Thymus (tissue), 2 donors: ENCODE measurements around the gene TLCD2. TPM values are rescaled to one million over a fixed set of nuclear protein-coding genes. Genes with fewer than 3 reads are reported as not detected.

Source experiments
- polyA plus RNA-seq: library from polyadenylated mRNA; stranded (reverse); fragments of 200-250 nt; gene quantifications from one replicate; pipeline ENCODE4 v1.2.3, GENCODE V29; 2013
- total RNA-seq: library from RNA; stranded (reverse); fragments of 120-200 nt; gene quantifications from one replicate; pipeline ENCODE4 v1.2.4, GENCODE V29; 2013
- donor health status: healthy.

Gene TLCD2
- total and polyA plus RNA-seq, 2 donors, result 0.24 to 1.5 TPM

Other genes starting within 250 kb of the TLCD2 start
- 20.5 TPM for gene MYO1C, start 217.7 kb downstream of the TLCD2 start, total RNA-seq
- 24.8 TPM for gene MYO1C, start 217.7 kb downstream of the TLCD2 start, polyA plus RNA-seq
- gene INPP5K, start 193.8 kb downstream of the TLCD2 start, total RNA-seq, result 20.6 TPM
- gene INPP5K, start 193.8 kb downstream of the TLCD2 start, polyA plus RNA-seq, result 46.7 TPM
- 19.0 TPM for gene PITPNA, start 147.6 kb downstream of the TLCD2 start, total RNA-seq
- gene PITPNA, start 147.6 kb downstream of the TLCD2 start, polyA plus RNA-seq, result 31.2 TPM
- 10.5 TPM for gene SLC43A2, start 81.5 kb downstream of the TLCD2 start, total RNA-seq
- 13.9 TPM for gene SLC43A2, start 81.5 kb downstream of the TLCD2 start, polyA plus RNA-seq
- 4.2 TPM for gene SCARF1, start 64.6 kb downstream of the TLCD2 start, total RNA-seq
- gene SCARF1, start 64.6 kb downstream of the TLCD2 start, polyA plus RNA-seq, result 5.8 TPM
- gene RILP, start 60.5 kb downstream of the TLCD2 start, total RNA-seq, result 5.4 TPM
- 11.7 TPM for gene RILP, start 60.5 kb downstream of the TLCD2 start, polyA plus RNA-seq
- 106 TPM for gene PRPF8, start 25.5 kb downstream of the TLCD2 start, total RNA-seq
- 86.2 TPM for gene PRPF8, start 25.5 kb downstream of the TLCD2 start, polyA plus RNA-seq
- gene WDR81, start 14.3 kb upstream of the TLCD2 start, total RNA-seq, result 12.0 TPM
- 27.0 TPM for gene WDR81, start 14.3 kb upstream of the TLCD2 start, polyA plus RNA-seq
- 4.3 TPM for gene SERPINF2, start 32.5 kb upstream of the TLCD2 start, total RNA-seq
- gene SERPINF2, start 32.5 kb upstream of the TLCD2 start, polyA plus RNA-seq, result 31.0 TPM
- gene SERPINF1, start 51.7 kb upstream of the TLCD2 start, total RNA-seq, result 188 TPM
- gene SERPINF1, start 51.7 kb upstream of the TLCD2 start, polyA plus RNA-seq, result 445 TPM
- gene SMYD4, start 119.5 kb upstream of the TLCD2 start, total RNA-seq, result 7.0 TPM
- 8.1 TPM for gene SMYD4, start 119.5 kb upstream of the TLCD2 start, polyA plus RNA-seq
- gene RPA1, start 119.6 kb upstream of the TLCD2 start, total RNA-seq, result 33.9 TPM
- 33.0 TPM for gene RPA1, start 119.6 kb upstream of the TLCD2 start, polyA plus RNA-seq